Progenitor cell of endocrine pancreas (in vitro differentiated cells): ENCODE data around the gene MUC12. TPM values are rescaled to one million over a fixed set of nuclear protein-coding genes. Genes with fewer than 3 reads are reported as not detected.
"Not testable (repeated sequence)": the region's sequence is repeated elsewhere in the genome, so short reads cannot be mapped to it uniquely, and the experiment has no call there.

Experiments used
- DNase-seq: peaks from one replicate; pipeline ENCODE4 v3.0.0; 2021; ENCODE audit warnings: low spot score; ENCODE audit not compliant: unreplicated experiment
- H3K27ac Mint-ChIP-seq: 2 replicates; pipeline ENCODE4 v1.8.0; 2021; ENCODE audit warnings: mild to moderate bottlenecking, moderate library complexity, mixed read lengths
- H3K27me3 Mint-ChIP-seq: 2 replicates; pipeline ENCODE4 v1.8.0; 2021; ENCODE audit warnings: mixed read lengths
- H3K36me3 Mint-ChIP-seq: 2 replicates; pipeline ENCODE4 v1.8.0; 2022; ENCODE audit warnings: mixed read lengths; ENCODE audit not compliant: insufficient read depth
- H3K4me1 Mint-ChIP-seq: 2 replicates; pipeline ENCODE4 v1.8.0; 2021; ENCODE audit warnings: low read depth, mixed read lengths
- H3K4me3 Mint-ChIP-seq: 2 replicates; pipeline ENCODE4 v1.8.0; 2021; ENCODE audit warnings: low read depth, mild to moderate bottlenecking, moderate library complexity, mixed read lengths
- H3K9me3 Mint-ChIP-seq: 2 replicates; pipeline ENCODE4 v1.8.0; 2021; ENCODE audit warnings: low read depth, mixed read lengths
- CTCF ChIP-seq: fragments of 200-600 bp; sonication (generic); IDR thresholded peaks from one replicate; pipeline ENCODE4 v1.5.0; 2021; ENCODE audit warnings: antibody characterized with exemption, mild to moderate bottlenecking; ENCODE audit not compliant: unreplicated experiment
- total RNA-seq: library from RNA; stranded (reverse); gene quantifications from 2 replicates; pipeline ENCODE4 v1.2.1, GENCODE V29; 2021

MUC12 gene
- total RNA-seq, 1 donor from 2014 or later = 0.31 TPM

- H3K9me3 Mint-ChIP-seq = no peaks in the 10 kb centered on the region
- H3K27me3 Mint-ChIP-seq = no peaks in the 10 kb centered on the region
- TF ChIP-seq CTCF = no peak
- H3K27ac Mint-ChIP-seq = no peak overlapping the region
- H3K4me3 Mint-ChIP-seq = no peak overlapping the region
- no peaks in the 10 kb centered on the region for H3K36me3 Mint-ChIP-seq
- DNase-seq = no peak
- no peaks in the 10 kb centered on the region for H3K4me1 Mint-ChIP-seq
Observed at GRCh38 chr7:100991631-100992030, 22.3 kb downstream of the MUC12 start.

GRCh38 chr7:100992280-100992679 is 22.9 kb downstream of the MUC12 start:
- H3K4me3 Mint-ChIP-seq, H3K4me1 Mint-ChIP-seq, H3K36me3 Mint-ChIP-seq, H3K27me3 Mint-ChIP-seq, DNase-seq, H3K9me3 Mint-ChIP-seq, H3K27ac Mint-ChIP-seq: not testable (repeated sequence)

GRCh38 chr7:100994671-100995070 is 25.3 kb downstream of the MUC12 start:
- not testable (repeated sequence) for H3K27me3 Mint-ChIP-seq, DNase-seq, H3K36me3 Mint-ChIP-seq, H3K4me3 Mint-ChIP-seq, H3K27ac Mint-ChIP-seq, H3K9me3 Mint-ChIP-seq, H3K4me1 Mint-ChIP-seq

- H3K36me3 Mint-ChIP-seq, H3K27me3 Mint-ChIP-seq, H3K4me1 Mint-ChIP-seq, H3K9me3 Mint-ChIP-seq, DNase-seq, H3K27ac Mint-ChIP-seq, H3K4me3 Mint-ChIP-seq: not testable (repeated sequence)
Observed at GRCh38 chr7:100998530-100998929, 29.2 kb downstream of the MUC12 start.

GRCh38 chr7:100999334-100999733 is 30.0 kb downstream of the MUC12 start:
- not testable (repeated sequence) for H3K27me3 Mint-ChIP-seq, H3K9me3 Mint-ChIP-seq, H3K4me1 Mint-ChIP-seq, DNase-seq, H3K36me3 Mint-ChIP-seq, H3K4me3 Mint-ChIP-seq, H3K27ac Mint-ChIP-seq

GRCh38 chr7:101000025-101000424 is 30.7 kb downstream of the MUC12 start:
- not testable (repeated sequence) for DNase-seq, H3K4me3 Mint-ChIP-seq, H3K36me3 Mint-ChIP-seq, H3K4me1 Mint-ChIP-seq, H3K27ac Mint-ChIP-seq, H3K27me3 Mint-ChIP-seq, H3K9me3 Mint-ChIP-seq

GRCh38 chr7:101002333-101002732 is 33.0 kb downstream of the MUC12 start:
- not testable (repeated sequence) for H3K27ac Mint-ChIP-seq, H3K4me1 Mint-ChIP-seq, H3K36me3 Mint-ChIP-seq, DNase-seq, H3K27me3 Mint-ChIP-seq, H3K4me3 Mint-ChIP-seq, H3K9me3 Mint-ChIP-seq

- H3K9me3 Mint-ChIP-seq = not testable (repeated sequence)
Observed at GRCh38 chr7:101007361-101007760, 38.0 kb downstream of the MUC12 start.

GRCh38 chr7:101009629-101010028 is 40.3 kb downstream of the MUC12 start:
- DNase-seq = no peak
- H3K27me3 Mint-ChIP-seq = peaks cover 8% of the 10 kb centered on the region
- H3K4me1 Mint-ChIP-seq = no peaks in the 10 kb centered on the region
- TF ChIP-seq CTCF = no peak
- H3K9me3 Mint-ChIP-seq = no peaks in the 10 kb centered on the region
- H3K4me3 Mint-ChIP-seq = no peak overlapping the region
- H3K36me3 Mint-ChIP-seq = no peaks in the 10 kb centered on the region
- no peak overlapping the region for H3K27ac Mint-ChIP-seq

More at GRCh38 chr7:101007361-101007760, 38.0 kb downstream of the MUC12 start:
- not testable (repeated sequence) for DNase-seq, H3K36me3 Mint-ChIP-seq, H3K4me3 Mint-ChIP-seq, H3K4me1 Mint-ChIP-seq, H3K27me3 Mint-ChIP-seq, H3K27ac Mint-ChIP-seq
